ENCODE data around the gene POU3F2. TPM values are rescaled to one million over a fixed set of nuclear protein-coding genes. Genes with fewer than 3 reads are reported as not detected.

Gene POU3F2
- total RNA-seq, 1 experiment from 2014 or later, result 25.5 TPM

GRCh38 chr6:98845211-98846020 lies 11.0 kb downstream of the POU3F2 start:
- ChIA-PET CTCF (interaction anchor here (0.6 kb wide), 2 partner anchors 660 to 1376 kb away, joined by 3 read pairs; no protein-coding TSS in a partner anchor), POLR2A (ENCODE audit: low non-redundant PET) (no interaction called here)
- BruUV-seq (replicated peaks), result TSS peak; percentile 92
- TF ChIP-seq CTCF (conservative IDR thresholded peaks at IDR 0.05; ENCODE audit: low read depth, low read length), result peak; percentile 97
- TF ChIP-seq EZH2 (IDR thresholded peaks at IDR 0.05; ENCODE audit: borderline replicate concordance, low read depth, low read length, poor library complexity, severe bottlenecking), result no peak
- DNase-seq (ENCODE audit: low spot score), result peak; percentile 96
- H3K9me3 ChIP-seq (ENCODE audit: low read depth, low read length, poor library complexity, severe bottlenecking), result no peaks in the 10 kb centered on the region
- H3K36me3 ChIP-seq (ENCODE audit: insufficient read depth, low read length, poor library complexity, severe bottlenecking), result no peaks in the 10 kb centered on the region
- intact Hi-C loops (cut with micrococcal nuclease; ENCODE audit: unreplicated experiment), result loop anchor here (1.0 to 10.0 kb wide), 8 partner anchors 272 to 1775 kb away; no protein-coding TSS in a partner anchor
- H3K27ac ChIP-seq (ENCODE audit: low read depth, low read length, poor library complexity, severe bottlenecking), result peak overlapping the region; percentile 45
- peak overlapping the region; percentile 60 for H3K4me3 ChIP-seq (ENCODE audit: low read depth, low read length, poor library complexity, severe bottlenecking)
- no peaks in the 10 kb centered on the region for H3K27me3 ChIP-seq (replicated peaks; ENCODE audit: insufficient read depth, low read depth, low read length, poor library complexity)
- peaks cover 26% of the 10 kb centered on the region for H3K4me1 ChIP-seq (ENCODE audit: insufficient read depth, low read length, poor library complexity, severe bottlenecking)

- TF ChIP-seq EZH2 (IDR thresholded peaks at IDR 0.05; ENCODE audit: borderline replicate concordance, low read depth, low read length, poor library complexity, severe bottlenecking) (no peak), CTCF (conservative IDR thresholded peaks at IDR 0.05; ENCODE audit: low read depth, low read length) (no peak)
- no peaks in the 10 kb centered on the region for H3K36me3 ChIP-seq (ENCODE audit: insufficient read depth, low read length, poor library complexity, severe bottlenecking)
- intact Hi-C loops (cut with micrococcal nuclease; ENCODE audit: unreplicated experiment), result loop anchor here (5.0 to 10.0 kb wide), 4 partner anchors 271 to 1344 kb away; no protein-coding TSS in a partner anchor
- H3K9me3 ChIP-seq (ENCODE audit: low read depth, low read length, poor library complexity, severe bottlenecking), result no peaks in the 10 kb centered on the region
- H3K27me3 ChIP-seq (replicated peaks; ENCODE audit: insufficient read depth, low read depth, low read length, poor library complexity), result no peaks in the 10 kb centered on the region
- peaks cover 22% of the 10 kb centered on the region for H3K4me1 ChIP-seq (ENCODE audit: insufficient read depth, low read length, poor library complexity, severe bottlenecking)
- CTCF ChIA-PET, result no interaction called here
- POLR2A ChIA-PET (ENCODE audit: low non-redundant PET), result no interaction called here
- peak overlapping the region; percentile 20 for H3K27ac ChIP-seq (ENCODE audit: low read depth, low read length, poor library complexity, severe bottlenecking)
- peak overlapping the region; percentile 60 for H3K4me3 ChIP-seq (ENCODE audit: low read depth, low read length, poor library complexity, severe bottlenecking)
- no peak for DNase-seq (ENCODE audit: low spot score)
- BruUV-seq (replicated peaks), result TSS peak; percentile 12
These were observed 11.6 kb downstream of the POU3F2 start for GRCh38 chr6:98846021-98846380.

DNA sequence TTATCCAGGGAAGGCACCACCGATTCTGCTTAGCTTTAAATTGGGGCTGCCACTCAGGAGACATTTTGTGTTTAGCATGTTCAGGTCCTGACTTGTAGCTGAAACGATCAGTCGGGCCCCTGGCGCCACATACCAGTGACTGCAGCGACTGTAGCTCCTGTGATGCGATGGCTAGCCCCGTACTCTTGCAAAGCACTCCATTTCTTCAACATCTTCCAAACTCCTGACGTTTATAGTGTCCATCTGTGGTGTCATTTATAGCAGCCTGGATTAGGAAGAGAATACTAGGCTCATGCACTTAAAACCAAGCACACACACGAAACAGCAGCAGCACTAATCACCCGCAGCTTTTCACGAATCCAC lies 13.0 kb downstream of the POU3F2 start:
- Histone ChIP-seq H3K27me3 (replicated peaks; ENCODE audit: insufficient read depth, low read depth, low read length, poor library complexity) (no peaks in the 10 kb centered on the region), H3K27ac (ENCODE audit: low read depth, low read length, poor library complexity, severe bottlenecking) (no peak overlapping the region), H3K4me1 (ENCODE audit: insufficient read depth, low read length, poor library complexity, severe bottlenecking) (peaks cover 13% of the 10 kb centered on the region), H3K9me3 (ENCODE audit: low read depth, low read length, poor library complexity, severe bottlenecking) (no peaks in the 10 kb centered on the region), H3K36me3 (ENCODE audit: insufficient read depth, low read length, poor library complexity, severe bottlenecking) (no peaks in the 10 kb centered on the region), H3K4me3 (ENCODE audit: low read depth, low read length, poor library complexity, severe bottlenecking) (no peak overlapping the region)
- intact Hi-C loops (cut with micrococcal nuclease; ENCODE audit: unreplicated experiment), result loop anchor here (5.0 to 10.0 kb wide), 4 partner anchors 270 to 1345 kb away; no protein-coding TSS in a partner anchor
- TF ChIP-seq CTCF (conservative IDR thresholded peaks at IDR 0.05; ENCODE audit: low read depth, low read length), result no peak
- no peak for TF ChIP-seq EZH2 (IDR thresholded peaks at IDR 0.05; ENCODE audit: borderline replicate concordance, low read depth, low read length, poor library complexity, severe bottlenecking)
- ChIA-PET POLR2A (ENCODE audit: low non-redundant PET) (interaction anchor here (0.7 kb wide), 1 partner anchor 801 kb away, joined by 3 read pairs; no protein-coding TSS in a partner anchor), CTCF (no interaction called here)
- no peak for DNase-seq (ENCODE audit: low spot score)
- no TSS peak for BruUV-seq (replicated peaks)

Data from A673 (cell line).